Inflammatory macrophage treated with lipopolysaccharide for 4 hours (primary cell): Measurements from ENCODE around the gene ATAD3C.
"Not testable (repeated sequence)": the region's sequence is repeated elsewhere in the genome, so short reads cannot be mapped to it uniquely, and the experiment has no call there.

Experiments
- DNase-seq: peaks from one replicate; pipeline ENCODE4 v3.0.0-alpha.2; 2020

The ATAD3C gene

GRCh38 chr1:1479547-1480487 is 30.3 kb downstream of the ATAD3C start:
- no peak for DNase-seq

GRCh38 chr1:1480488-1480867 is 31.0 kb downstream of the ATAD3C start:
- DNase-seq: not testable (repeated sequence)

- not testable (repeated sequence) for DNase-seq
Observed at GRCh38 chr1:1481811-1482210, 32.3 kb downstream of the ATAD3C start.

GRCh38 chr1:1482856-1483255 is 33.4 kb downstream of the ATAD3C start:
- no peak for DNase-seq

- DNase-seq: no peak
Observed at GRCh38 chr1:1483714-1484113, 34.2 kb downstream of the ATAD3C start.

- DNase-seq: not testable (repeated sequence)
Observed at GRCh38 chr1:1484976-1485750, 35.7 kb downstream of the ATAD3C start.

GRCh38 chr1:1485755-1486317 is 36.3 kb downstream of the ATAD3C start:
- not testable (repeated sequence) for DNase-seq

- DNase-seq: no peak
Observed at GRCh38 chr1:1487701-1488100, 38.2 kb downstream of the ATAD3C start.

GRCh38 chr1:1489231-1489630 is 39.7 kb downstream of the ATAD3C start:
- no peak for DNase-seq

GRCh38 chr1:1489861-1490260 is 40.4 kb downstream of the ATAD3C start:
- no peak for DNase-seq

GRCh38 chr1:1490633-1491230 is 41.2 kb downstream of the ATAD3C start:
- DNase-seq: no peak

- no peak for DNase-seq
Observed at GRCh38 chr1:1491601-1492000, 42.1 kb downstream of the ATAD3C start.

- DNase-seq: not testable (repeated sequence)
Observed at GRCh38 chr1:1494311-1494710, 44.8 kb downstream of the ATAD3C start.

GRCh38 chr1:1495461-1495975 is 46.0 kb downstream of the ATAD3C start:
- DNase-seq: not testable (repeated sequence)

GRCh38 chr1:1504777-1505365 is 55.4 kb downstream of the ATAD3C start:
- peak; percentile 49 for DNase-seq

- peak; percentile 31 for DNase-seq
Observed at GRCh38 chr1:1505366-1505798, 55.9 kb downstream of the ATAD3C start.

GRCh38 chr1:1505801-1506200 is 56.3 kb downstream of the ATAD3C start:
- DNase-seq: not testable (repeated sequence)

GRCh38 chr1:1507305-1507704 is 57.8 kb downstream of the ATAD3C start:
- no peak for DNase-seq

GRCh38 chr1:1508775-1509464 is 59.4 kb downstream of the ATAD3C start:
- DNase-seq: not testable (repeated sequence)

GRCh38 chr1:1509465-1509850 is 60.0 kb downstream of the ATAD3C start:
- not testable (repeated sequence) for DNase-seq

- DNase-seq: peak; percentile 17
Observed at GRCh38 chr1:1510912-1511532, 61.5 kb downstream of the ATAD3C start.
